OCI-LY3 (cell line): ENCODE results near the gene S100A7.

Source experiments
- H2AFZ ChIP-seq: fragments of 200-600, 300-600 bp; shearing (Covaris generic); 2 replicates; pipeline ENCODE4 v1.6.0; 2014; ENCODE audit warnings: antibody characterized with exemption, low read depth, low read length
- H3K27ac ChIP-seq: fragments of 200-600, 300-600 bp; sonication (generic); 2 replicates; pipeline ENCODE4 v1.5.1; 2014; ENCODE audit warnings: mild to moderate bottlenecking, low read length, moderate library complexity, mixed read lengths
- H3K27me3 ChIP-seq: fragments of 200-600, 300-600 bp; sonication (generic); 2 replicates; pipeline ENCODE4 v1.6.1; 2014; ENCODE audit warnings: low read depth, low read length, mixed read lengths
- H3K36me3 ChIP-seq: fragments of 200-600, 300-600 bp; sonication (generic); replicated peaks from 2 replicates; pipeline ENCODE3; 2014; ENCODE audit warnings: low read depth, low read length, mixed read lengths
- H3K4me1 ChIP-seq: fragments of 300-600, 200-600 bp; sonication (generic); 2 replicates; pipeline ENCODE4 v1.6.1; 2014; ENCODE audit warnings: low read length, mixed read lengths
- H3K4me2 ChIP-seq: fragments of 200-600, 300-600 bp; sonication (generic); 2 replicates; pipeline ENCODE4 v1.6.1; 2014; ENCODE audit warnings: low read length, mixed read lengths
- H3K4me3 ChIP-seq: fragments of 300-600, 200-600 bp; sonication (generic); 2 replicates; pipeline ENCODE4 v1.5.1; 2014; ENCODE audit warnings: antibody characterized with exemption, mild to moderate bottlenecking, low read length, moderate library complexity
- H3K79me2 ChIP-seq: fragments of 300-600, 200-600 bp; shearing (Covaris generic); 2 replicates; pipeline ENCODE4 v1.6.1; 2014; ENCODE audit warnings: mild to moderate bottlenecking, low read length, mixed read lengths
- H3K9ac ChIP-seq: fragments of 300-600, 200-600 bp; shearing (Covaris generic); 2 replicates; pipeline ENCODE4 v1.6.0; 2014; ENCODE audit warnings: mild to moderate bottlenecking, low read length, moderate library complexity
- H3K9me3 ChIP-seq: fragments of 200-600, 300-600 bp; shearing (Covaris generic); 2 replicates; pipeline ENCODE4 v1.6.1; 2014; ENCODE audit warnings: low read length, mixed read lengths; ENCODE audit not compliant: insufficient read depth
- H4K20me1 ChIP-seq: fragments of 200-600, 300-600 bp; sonication (generic); 2 replicates; pipeline ENCODE4 v1.6.1; 2016; ENCODE audit warnings: low read length, mixed read lengths; ENCODE audit not compliant: insufficient read depth
- CTCF ChIP-seq: fragments of 200-600, 300-600 bp; sonication (generic); IDR thresholded peaks from 2 replicates; pipeline ENCODE4 v1.5.1; 2014; ENCODE audit warnings: antibody characterized with exemption, low read length, low read depth
- EZH2phosphoT487 ChIP-seq: fragments of 200-600 bp; shearing (Covaris generic); IDR thresholded peaks from 2 replicates; pipeline ENCODE4 v1.6.1; 2018; ENCODE audit warnings: antibody characterized with exemption, mixed run types, low read depth

Gene S100A7

GRCh38 chr1:153498746-153499145 is 38.3 kb upstream of the S100A7 start:
- no peaks in the 10 kb centered on the region for H3K36me3 ChIP-seq
- no peaks in the 10 kb centered on the region for H3K4me1 ChIP-seq
- H3K9ac ChIP-seq, result no peak overlapping the region
- H2AFZ ChIP-seq, result no peak overlapping the region
- no peaks in the 10 kb centered on the region for H4K20me1 ChIP-seq
- no peaks in the 10 kb centered on the region for H3K79me2 ChIP-seq
- H3K27me3 ChIP-seq, result peaks cover 42% of the 10 kb centered on the region
- H3K4me2 ChIP-seq, result no peak overlapping the region
- H3K4me3 ChIP-seq, result no peak overlapping the region
- no peak overlapping the region for H3K27ac ChIP-seq
- TF ChIP-seq EZH2phosphoT487, result no peak
- TF ChIP-seq CTCF, result no peak
- H3K9me3 ChIP-seq, result no peaks in the 10 kb centered on the region

- TF ChIP-seq EZH2phosphoT487 (no peak), CTCF (no peak)
- Histone ChIP-seq H3K4me3 (no peak overlapping the region), H3K4me1 (no peaks in the 10 kb centered on the region), H2AFZ (no peak overlapping the region), H3K79me2 (no peaks in the 10 kb centered on the region), H3K9me3 (no peaks in the 10 kb centered on the region), H4K20me1 (no peaks in the 10 kb centered on the region), H3K4me2 (no peak overlapping the region), H3K36me3 (no peaks in the 10 kb centered on the region), H3K9ac (no peak overlapping the region), H3K27me3 (peaks cover 56% of the 10 kb centered on the region), H3K27ac (no peak overlapping the region)
Observed at GRCh38 chr1:153495536-153495935, 35.1 kb upstream of the S100A7 start.

- Histone ChIP-seq H3K4me1 (no peaks in the 10 kb centered on the region), H3K27ac (no peak overlapping the region), H3K27me3 (peaks cover 54% of the 10 kb centered on the region), H3K36me3 (no peaks in the 10 kb centered on the region), H3K4me2 (peak overlapping the region; percentile 7; the same call in 1 of the 2 replicates), H3K4me3 (no peak overlapping the region), H2AFZ (no peak overlapping the region), H3K9me3 (no peaks in the 10 kb centered on the region), H3K9ac (no peak overlapping the region), H3K79me2 (no peaks in the 10 kb centered on the region), H4K20me1 (no peaks in the 10 kb centered on the region)
- peak; percentile 98 for TF ChIP-seq CTCF
- TF ChIP-seq EZH2phosphoT487, result no peak
Observed at GRCh38 chr1:153494976-153495535, 34.6 kb upstream of the S100A7 start.

GRCh38 chr1:153493343-153493960 is 33.0 kb upstream of the S100A7 start:
- TF ChIP-seq EZH2phosphoT487, result no peak
- no peak for TF ChIP-seq CTCF
- Histone ChIP-seq H3K27me3 (peaks cover 43% of the 10 kb centered on the region), H3K4me2 (no peak overlapping the region), H3K9me3 (no peaks in the 10 kb centered on the region), H4K20me1 (no peaks in the 10 kb centered on the region), H3K4me1 (no peaks in the 10 kb centered on the region), H3K27ac (no peak overlapping the region), H3K36me3 (no peaks in the 10 kb centered on the region), H3K9ac (no peak overlapping the region), H3K79me2 (no peaks in the 10 kb centered on the region), H2AFZ (no peak overlapping the region), H3K4me3 (no peak overlapping the region)
